ENCODE measurements around the gene MTNR1A.

- no peak for TF ChIP-seq POLR2A (IDR thresholded peaks at IDR 0.05; ENCODE audit: low read depth, low read length)
- no peak for TF ChIP-seq MAX (IDR thresholded peaks at IDR 0.05; ENCODE audit: insufficient read depth, insufficient read length)
Observed at GRCh38 chr4:186485150-186485549, 70.2 kb downstream of the MTNR1A start.

Measured in endothelial cell of umbilical vein (primary cell).